Measurements from ENCODE around the gene CLRN3.

The CLRN3 gene

DNA sequence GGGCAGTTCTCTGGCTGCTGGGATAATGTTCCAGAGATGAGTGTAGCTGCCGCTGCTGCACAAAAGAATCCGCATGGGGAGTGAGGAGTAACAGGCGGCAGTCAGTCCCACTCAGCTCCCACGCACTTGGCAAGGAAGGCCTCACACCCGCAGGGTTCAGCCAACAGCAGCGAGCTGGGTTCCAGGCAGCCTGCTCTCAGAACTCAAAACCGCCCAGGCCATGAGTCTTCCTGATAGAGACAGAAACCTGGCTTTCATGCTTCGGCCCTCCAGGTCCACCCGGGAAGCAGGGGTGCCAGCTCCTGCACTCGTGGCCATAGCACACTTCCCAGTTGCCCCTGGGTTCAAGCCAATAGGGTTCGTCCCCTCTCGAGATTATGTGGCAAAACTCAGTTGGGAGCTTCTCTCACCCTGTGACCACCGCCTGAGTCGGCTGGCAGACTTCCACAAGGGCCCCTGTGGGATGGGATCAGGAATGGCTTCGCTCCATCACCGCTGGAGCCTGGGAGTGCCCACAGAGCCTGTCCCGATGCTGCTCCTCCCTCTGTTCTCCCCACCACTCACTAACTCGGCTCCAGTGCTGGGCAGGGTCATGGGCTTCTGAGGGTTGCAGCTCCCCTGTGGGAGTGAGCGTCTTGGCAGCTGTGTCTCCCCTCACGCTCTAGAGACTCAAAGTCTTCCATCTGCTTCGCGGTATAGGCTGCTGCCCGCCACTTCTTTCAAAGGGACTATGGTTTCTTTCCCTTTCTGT, 20.6 kb downstream of the CLRN3 start:
- DNase-seq = no peak

DNA sequence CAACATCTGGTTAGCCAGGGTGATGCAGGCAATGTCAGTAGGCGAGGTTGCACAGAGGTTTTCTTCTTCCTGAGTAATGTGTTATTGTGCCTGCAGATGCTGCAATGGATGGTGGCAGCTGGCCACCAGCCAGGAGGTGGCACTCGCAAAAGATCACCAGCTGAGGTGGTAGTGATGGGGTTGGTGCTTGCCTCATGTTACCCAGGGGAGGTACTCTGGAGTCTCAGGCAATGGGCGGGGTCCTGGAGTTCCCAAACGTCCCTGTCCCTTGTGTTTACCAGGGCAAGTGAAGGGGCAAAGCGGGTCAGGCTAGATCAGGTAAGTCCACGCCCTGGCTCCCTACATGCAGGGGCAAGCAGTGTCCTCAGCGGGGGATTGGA, 21.1 kb downstream of the CLRN3 start:
- no peak for DNase-seq

DNA sequence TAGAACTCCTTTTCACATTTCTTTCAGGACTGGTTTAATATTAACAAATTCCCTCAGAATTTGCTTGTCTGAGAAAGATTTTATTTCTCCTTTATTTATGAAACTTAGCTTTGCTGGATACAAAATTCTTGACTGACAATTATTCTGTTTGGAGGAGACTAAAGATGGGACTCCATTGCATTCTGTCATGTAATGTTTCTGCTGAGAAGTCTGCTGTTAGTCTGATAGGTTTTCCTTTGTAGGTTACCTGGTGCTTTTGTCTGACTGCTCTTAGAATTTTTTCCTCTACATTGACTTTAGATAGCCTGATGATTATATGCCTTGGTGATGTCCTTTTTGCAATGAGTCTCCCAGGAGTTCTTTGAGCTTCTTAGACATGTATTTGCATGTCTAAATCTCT, 23.4 kb downstream of the CLRN3 start:
- DNase-seq = no peak

DNA sequence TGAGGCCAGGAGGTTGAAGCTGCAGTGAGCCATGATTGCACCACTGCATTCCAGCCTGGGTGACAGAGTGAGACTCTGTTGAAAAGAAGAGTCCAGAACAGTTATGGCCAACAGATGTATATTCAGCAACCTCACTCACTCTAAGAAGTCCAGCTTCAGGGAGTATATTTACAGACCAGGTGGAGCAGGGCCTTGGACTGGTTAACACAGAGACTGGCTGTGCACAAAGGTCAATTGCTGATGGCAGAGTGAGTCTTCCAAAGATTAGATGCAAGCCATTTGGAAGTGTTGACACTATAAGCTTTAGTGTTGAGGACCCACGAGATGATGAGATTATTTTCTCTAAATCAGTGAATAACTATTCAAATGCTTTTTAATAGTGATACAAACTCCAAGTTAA, 24.9 kb downstream of the CLRN3 start:
- no peak for DNase-seq

DNA sequence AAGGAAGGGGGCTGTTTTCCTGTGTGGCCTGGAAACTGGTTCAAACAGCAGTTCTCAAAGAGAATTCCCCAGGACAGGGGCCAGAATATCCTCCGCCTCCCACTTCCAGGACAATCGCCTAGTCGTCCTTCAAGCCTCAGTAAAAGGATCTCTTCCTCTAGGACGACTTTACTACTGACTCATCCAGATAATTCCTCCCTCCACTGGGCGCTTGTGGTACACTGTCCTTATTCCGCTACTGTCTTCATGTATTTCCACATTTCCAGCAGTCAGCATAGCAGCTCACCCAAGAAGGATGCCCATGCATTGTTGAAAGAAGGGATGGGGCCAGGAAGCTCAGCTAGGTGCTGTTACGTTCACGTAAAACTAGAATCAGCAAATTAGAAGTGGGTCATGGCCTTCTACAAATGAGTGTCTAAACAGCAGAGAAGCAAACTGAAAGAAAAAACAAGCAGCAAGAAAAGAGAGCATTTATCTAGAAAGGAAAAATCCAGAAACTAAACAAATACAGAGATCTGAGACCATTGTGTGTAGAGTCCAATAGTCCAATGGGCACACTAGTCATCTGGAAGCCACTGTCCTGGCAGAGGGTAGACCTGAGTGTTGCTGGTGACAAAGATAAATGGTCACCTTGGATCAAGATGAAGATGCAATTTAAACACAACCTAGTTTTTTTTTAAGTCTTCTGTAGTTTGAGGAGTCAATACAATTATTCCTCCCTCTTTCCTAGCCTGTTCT, 26.3 kb downstream of the CLRN3 start:
- DNase-seq = no peak

DNA sequence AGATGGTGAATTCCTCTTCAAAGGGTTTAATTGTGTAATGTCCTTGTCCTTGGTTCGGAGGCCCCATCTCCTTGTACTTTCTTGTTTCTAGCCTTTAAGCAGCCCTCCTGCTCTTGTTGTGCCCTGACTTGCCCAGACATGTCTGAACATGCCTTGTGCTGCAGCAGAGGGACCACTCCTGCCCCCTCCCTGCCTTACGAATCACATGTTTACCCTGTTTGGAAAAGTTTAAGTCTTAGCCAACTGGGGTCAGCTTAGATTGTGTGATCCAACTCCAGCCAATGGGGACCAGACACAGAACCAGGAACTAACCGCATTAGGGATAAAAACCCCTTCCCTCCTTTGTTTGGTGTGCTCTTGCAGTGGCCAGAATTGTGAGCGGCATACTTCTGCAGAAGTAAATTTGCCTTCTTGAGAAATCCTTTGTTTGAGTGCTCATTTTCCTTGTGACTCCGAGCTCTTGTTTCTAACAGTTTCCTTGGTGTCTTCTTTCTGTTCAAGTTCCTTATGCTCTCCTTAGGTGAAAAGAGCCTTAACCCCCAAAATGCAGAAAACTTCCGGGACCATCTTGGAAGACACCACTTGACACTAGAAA, 29.4 kb downstream of the CLRN3 start:
- no peak for DNase-seq

DNA sequence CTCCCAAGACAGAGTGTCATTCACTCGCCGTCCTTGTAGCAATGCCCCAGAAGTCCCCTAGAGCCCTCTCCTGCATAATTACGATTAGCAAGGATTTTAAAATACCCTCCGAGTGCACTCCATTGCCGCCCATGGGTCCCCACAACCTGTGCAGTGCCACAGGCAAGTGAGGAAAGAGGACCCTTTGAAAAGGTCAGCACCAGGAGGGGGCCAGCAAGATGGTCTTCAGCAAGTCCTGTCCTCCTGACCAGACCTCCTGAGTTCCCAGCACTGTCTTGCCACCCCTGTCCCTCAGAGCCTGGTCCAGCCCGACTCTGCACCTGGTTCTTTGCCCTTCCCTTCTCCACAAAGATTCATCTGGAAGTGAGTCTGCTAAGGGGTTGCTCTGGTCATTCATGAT, 32.1 kb downstream of the CLRN3 start:
- DNase-seq = no peak

DNA sequence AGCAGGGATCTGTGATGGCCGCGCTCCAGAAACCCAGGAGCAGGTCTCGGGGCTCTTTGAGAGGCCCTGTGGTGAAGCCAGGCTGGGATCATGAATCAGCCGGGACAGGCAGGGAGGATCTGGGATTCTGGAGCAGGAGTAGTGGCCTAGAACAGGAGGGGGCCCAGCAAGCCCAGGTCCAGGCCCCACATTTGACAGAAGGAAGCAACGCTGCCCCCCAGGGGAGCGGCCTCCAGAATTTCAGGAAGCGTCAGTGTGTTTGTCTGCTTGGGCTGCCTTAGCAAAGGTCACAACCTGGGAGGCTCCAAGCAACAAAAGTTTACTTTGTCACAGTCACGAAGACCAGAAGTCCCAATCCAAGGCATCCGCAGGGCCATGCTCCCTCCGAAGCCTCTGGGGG, 36.8 kb downstream of the CLRN3 start:
- DNase-seq = no peak

DNA sequence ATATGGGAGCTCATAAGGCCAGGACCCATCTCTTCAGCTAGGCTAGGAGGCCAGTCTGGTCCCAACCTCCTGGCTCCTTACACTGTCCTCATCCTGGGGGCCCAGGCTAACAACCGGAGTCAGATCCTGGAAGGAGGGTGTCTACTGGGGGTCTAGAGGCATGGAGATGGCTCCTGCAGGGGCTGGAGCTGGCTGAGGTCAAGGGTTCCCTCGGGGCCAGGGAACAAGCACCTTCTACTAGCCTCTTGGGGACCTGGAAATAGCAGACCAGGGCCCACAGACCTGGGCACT, 37.2 kb downstream of the CLRN3 start:
- DNase-seq = no peak

DNA sequence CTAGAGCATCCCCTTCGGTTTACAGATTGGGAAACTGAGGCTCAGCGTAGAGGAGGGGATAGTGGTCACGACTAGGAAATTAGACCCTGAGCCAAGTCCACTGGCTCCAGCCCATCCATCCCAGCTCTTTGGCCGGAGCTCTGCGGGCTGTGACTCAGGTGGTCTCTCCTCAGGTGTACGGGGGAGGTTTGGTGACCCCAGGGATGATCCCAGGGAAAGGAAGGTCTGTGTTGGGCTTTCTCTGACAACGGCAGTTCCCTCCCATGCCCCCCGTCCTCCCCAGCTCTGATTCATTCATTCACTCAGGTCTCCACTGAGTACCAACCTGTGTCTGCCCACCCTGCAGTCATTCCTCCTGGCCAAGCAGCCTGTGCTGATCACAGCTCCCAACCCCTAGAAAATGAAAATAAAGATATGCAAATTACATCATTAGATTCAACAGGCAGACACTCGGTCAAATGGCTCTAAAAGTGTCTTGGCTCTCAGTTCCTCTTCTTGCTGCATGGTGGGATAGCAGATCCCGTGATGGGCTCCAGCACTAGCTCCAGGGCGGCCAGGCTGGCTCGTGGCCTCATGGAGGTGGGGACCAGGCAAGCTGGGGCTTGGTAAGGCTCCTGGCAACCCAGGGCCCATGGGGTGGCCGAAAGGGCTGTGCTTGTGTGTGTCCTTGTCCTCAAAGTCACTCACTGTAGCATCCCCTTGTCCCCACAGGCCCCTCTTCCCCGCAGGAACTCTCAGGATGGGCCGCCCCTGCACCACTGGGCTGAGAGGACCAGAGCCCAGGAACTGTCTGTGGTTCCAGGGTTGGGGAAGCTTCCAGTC, 37.8 kb downstream of the CLRN3 start:
- no peak for DNase-seq

DNA sequence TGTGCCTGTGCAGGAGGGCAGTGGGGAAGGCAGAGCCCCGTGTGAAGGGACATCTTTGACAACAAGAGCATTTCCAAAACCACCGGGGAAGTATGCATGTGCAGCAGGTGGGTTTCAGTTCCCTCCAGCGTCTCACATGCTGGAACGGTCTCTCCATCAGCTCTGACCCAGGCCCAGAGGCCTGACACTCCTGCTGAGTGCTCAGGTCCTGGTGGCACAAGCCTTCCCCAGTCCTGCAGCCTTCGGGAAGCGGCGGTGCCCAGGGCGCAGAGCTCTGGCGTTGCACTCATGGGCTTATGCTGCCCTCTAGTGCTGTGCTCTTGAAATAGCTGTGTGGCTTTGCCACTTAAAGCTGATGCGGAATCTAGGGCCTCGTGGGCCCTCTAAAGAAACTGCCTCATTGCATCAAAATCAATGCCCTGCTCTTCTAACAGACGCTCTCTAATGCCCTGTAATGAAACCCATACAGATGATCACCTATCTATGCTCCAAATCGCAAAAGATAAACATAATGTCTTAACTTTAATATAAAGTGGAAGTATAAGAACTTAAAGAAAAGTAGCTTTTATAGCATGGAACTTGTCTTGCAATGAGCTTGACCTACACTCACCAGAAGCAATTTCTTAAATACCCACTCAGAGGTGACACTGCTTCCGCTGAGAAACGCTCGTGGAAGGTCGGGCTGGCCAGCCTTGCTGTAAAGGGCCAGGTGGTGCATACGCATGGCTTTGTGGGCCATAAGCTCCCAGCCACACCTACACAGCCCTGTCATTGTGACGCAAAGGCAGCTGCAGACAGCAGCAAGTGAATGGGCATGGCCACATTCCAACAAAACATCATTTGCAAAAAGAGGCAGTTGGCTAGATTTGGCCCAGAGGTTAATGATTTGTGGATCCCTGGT, 38.6 kb downstream of the CLRN3 start:
- DNase-seq = peak; percentile 31

DNA sequence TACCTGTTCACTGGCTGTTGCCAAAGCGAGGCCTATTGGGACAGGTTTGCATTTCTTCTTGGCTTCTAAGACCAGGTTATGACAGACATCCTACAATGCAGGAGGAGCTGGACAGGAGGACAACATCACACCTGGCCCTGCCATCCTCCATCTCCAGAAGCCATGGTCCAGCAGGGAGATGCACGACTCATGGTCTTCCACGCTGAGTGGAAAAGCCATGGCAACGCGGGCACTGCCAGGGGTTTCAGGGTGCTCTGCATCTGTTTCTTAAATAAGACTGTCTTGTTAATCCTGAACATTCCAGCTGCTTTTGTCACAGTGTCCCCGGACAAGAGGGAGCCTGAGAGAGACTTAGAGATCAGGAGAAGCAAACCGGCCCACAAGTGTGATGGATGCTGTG, 40.3 kb downstream of the CLRN3 start:
- no peak for DNase-seq

DNA sequence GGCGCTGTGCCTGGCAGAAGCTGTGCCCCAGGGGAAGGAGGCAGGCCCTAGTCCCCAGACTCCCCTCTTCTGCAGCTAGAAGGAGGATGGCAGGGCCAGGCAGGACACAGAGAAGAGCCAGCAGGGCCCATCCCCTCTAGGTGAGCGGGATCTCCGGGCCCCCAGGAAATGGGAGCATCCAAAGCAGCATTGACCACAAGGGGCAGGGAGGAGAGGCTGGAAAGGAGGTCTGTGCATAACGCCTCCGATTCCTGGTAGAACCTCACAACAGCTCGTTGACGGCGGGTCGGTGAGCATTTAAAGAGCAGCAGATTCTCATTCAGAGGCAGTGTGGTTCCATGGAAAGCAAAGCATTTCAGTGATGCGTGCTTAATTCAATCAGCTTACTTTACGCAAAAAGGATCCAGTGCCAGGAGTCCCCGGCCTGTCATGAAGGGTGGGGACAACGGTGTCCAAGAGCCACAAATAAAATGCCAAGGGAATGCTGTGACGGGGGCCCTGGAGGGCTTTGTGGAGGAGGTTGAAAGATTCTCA, 41.0 kb downstream of the CLRN3 start:
- DNase-seq = no peak

DNA sequence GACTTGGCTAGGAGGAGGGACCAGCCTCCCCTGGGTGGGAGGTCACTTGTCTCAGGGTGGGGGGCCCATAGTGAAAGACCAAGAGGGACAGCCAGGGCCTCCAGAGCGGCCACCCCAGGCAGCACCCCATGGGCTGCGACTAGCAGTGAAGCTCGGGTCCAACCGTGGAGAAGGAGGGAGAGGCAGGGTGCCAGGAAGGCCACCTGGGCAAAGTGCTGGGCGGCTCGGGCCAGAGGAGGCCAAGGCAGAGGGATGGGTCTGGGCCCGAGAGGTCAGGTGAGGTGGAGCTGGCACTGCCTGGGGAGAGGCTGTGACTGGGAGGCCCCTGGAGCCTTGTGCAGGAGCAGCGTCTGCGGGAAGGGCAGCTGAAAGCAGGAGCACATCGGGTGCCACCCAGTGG, 41.8 kb downstream of the CLRN3 start:
- no peak for DNase-seq

DNA sequence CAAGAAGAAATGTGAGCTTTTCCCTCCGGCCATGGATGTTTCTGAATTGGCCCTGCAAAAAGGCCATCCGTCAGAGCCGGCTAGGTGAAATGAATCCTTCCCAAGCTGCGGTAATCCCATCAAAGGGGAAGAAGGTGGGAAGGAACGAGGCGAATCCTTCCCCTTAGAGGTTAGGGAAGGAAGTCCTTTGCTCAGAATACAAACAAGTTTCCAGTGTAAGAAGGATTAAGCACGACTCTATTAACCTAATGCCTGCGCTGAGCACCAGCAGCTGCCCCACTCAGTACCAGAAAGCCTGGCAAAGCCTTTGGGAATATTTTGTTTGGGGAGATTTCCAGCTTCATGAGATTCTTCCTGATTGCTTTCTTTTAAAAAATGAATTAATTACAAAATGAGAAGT, 42.8 kb downstream of the CLRN3 start:
- DNase-seq = no peak

DNA sequence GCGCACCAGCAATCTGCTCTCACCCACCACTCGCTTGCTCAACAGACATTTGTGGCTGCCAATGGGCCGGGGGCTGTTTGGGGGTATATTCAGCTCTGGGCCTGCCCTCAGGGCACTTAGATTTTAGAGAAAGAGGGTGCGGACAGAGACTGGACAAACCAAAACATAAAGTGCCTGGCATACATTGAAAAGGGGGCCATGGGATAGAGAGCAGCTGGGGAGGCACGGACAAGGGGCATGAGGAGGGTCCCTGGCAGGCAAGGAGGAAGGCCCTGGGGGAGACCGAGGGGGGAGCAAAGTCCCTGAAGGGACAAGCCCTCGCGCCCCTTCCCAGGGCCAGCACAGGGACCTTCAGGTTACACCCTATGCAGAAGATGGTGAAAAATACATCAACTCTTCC, 43.5 kb downstream of the CLRN3 start:
- no peak for DNase-seq

DNA sequence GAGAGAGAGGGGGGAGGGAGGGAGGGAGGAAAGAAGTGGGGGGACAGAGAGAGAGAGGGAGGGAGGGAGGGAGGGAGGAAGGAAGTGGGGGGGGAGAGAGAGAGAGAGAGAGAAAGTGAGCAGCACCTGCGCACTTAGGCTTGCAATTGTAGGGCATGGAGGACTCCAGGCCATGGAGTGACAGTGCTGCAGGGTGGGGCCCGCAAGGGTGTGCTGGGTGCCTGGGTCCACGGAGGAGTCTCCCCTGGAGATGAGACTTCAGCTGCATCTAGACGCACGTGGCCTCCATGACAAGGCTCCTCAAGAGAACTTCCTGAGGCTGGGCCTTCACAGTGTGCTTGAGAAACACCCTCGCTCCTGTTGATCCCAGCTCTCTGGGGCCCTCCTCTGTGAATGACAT, 44.5 kb downstream of the CLRN3 start:
- no peak for DNase-seq

DNA sequence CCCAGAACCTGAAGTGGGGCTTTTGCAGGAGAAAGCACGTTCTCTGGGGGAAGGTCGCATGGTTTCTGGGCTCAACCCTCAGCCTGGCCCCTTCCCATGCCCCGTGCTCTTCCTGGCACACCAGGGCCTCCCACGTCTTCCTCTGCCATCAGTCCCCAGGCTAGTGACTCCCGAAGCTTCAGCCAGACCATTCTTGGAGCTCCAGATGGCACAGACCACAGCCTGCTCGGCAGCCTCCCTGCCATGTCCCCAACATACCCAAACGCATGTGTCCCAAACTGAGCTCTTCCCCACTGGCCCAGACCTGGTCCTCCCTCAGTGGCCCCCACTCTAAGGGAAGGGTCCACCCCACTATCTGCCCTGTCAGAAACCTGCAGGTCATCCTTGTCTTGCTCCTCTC, 47.0 kb downstream of the CLRN3 start:
- no peak for DNase-seq

DNA sequence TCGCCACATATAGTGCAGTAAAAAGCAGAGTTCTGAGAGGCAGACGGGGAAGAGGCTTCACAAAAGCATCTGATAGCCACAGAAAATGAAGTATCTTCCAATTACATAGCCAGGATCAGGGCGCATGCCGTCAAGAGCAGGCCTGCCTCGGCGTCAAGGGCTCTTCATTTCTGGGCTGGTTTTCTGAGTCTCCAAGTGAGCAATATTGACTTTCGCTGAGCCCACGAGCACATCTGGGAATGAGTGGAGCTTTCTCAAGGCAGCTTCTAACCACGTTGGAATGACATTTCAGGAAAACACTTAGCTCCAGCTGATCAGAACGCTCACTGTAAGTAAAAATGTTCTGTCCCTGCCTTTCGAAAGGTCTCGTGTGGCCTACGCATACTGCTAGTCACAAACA, 51.9 kb downstream of the CLRN3 start:
- DNase-seq = no peak

DNA sequence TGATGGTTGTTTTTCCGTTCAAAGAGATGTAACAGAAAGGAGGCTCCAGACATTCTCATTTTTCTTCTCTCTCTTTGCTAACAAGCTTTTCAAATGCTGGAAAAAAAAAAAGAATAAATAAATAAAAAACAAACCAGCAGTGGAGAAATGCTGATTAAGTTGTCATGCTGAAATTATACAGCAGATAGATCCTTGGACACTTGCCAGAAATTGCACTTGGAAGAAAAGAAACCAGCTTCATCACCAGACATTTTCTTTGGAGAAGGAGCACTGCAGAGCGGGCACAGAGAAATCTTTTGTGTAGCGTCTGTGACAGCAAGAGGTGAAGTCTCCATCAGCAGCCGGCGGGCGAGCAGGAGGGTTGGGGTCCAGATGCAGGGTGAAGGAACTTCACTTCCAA, 55.8 kb downstream of the CLRN3 start:
- no peak for DNase-seq

DNA sequence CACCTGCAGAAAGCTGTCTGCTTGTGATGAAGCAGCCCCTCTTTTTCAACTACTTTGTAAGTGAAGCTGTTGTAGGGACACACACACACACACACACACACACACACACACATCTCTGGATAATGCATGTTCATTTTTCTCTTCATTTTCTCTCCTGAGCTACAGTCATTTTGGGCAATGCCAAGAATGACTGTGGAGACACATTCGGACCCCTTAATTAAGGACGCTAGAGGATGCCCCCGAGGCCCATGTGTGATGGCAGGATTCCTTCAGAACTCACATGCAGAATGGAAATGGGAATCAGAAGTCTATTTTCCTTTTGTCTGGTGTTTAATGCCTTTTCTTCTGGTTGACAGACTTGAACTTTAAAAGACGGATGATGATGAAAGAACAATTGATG, 56.6 kb downstream of the CLRN3 start:
- DNase-seq = no peak

DNA sequence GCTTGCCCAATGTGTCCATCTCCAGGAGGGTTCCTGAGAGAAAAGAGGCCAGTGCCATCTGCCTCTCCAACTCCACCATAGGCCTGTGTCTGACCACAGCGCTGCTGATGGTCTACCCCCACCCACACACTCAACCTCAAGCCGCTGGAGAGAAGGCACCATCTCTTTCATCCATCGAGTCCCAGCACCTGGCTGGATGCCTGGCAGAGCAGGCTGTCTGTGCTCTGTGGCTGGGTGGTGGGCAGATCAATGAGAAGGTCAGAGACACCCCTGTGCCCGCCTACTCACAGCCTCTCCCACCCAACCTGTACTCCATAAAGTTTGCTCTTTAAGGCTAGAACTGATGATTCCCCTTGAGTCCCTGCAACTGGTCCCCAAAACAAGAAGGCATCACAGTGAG, 58.0 kb downstream of the CLRN3 start:
- no peak for DNase-seq

DNA sequence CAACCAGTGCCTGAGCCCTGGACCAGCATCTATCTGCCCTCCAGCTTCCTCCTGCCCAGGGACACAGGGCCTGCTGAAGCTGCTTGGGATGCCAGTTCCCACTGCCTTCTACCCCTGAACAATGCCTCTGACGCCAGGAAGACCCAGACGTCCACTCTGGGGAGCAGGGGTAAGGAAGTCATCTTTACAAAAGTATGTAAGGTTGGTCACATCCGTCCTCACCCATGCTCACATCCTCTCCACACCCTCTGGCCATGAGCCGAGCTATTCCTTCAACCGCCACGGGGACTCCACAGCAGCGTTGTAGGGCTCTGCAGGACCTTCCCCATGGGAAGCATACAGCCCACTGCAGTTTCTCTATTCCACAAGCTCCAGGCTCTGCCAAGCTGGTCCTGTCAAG, 58.5 kb downstream of the CLRN3 start:
- DNase-seq = no peak
